GM12878 (cell line): ENCODE results near the gene FIZ1. TPM values are rescaled to one million over a fixed set of nuclear protein-coding genes. Genes with fewer than 3 reads are reported as not detected.

Source experiments
- ATAC-seq: fragments of 200-7000 bp; cut with Tn5 transposase; 3 replicates; pipeline ENCODE4 v1.9.1; 2020; ENCODE audit warnings: mild to moderate bottlenecking, moderate library complexity
- BruUV-seq: library from RNA; stranded (reverse); fragments of 400-500 nt; replicated peaks from 2 replicates; lab custom pipeline; 2021; lab: Mats Ljungman, UMichigan
- CTCF ChIA-PET: fragments of 300-600 bp; sonication (Branson Sonifier 250); formaldehyde crosslinking; extraction: SDS; loops from one replicate; lab custom pipeline; 2021; ENCODE audit warnings: inconsistent platforms; lab: Yijun Ruan, JAX
- POLR2A ChIA-PET: fragments of 350-600 bp; formaldehyde crosslinking; extraction: SDS; loops from one replicate; lab custom pipeline; 2021; ENCODE audit warnings: inconsistent platforms; lab: Charles Lee
- RAD21 ChIA-PET: fragments of 300-600 bp; sonication (Branson Sonifier 250); formaldehyde crosslinking; loops from one replicate; lab custom pipeline; 2023; ENCODE audit warnings: antibody characterized with exemption; ENCODE audit not compliant: unreplicated experiment; lab: Charles Lee
- SMC1A ChIA-PET: fragments of 300-600 bp; sonication (Branson Sonifier 250); formaldehyde crosslinking; loops from one replicate; lab custom pipeline; 2023; ENCODE audit not compliant: unreplicated experiment, uncharacterized antibody; lab: Charles Lee
- DNase-seq: peaks from one replicate; pipeline ENCODE4 v3.0.0-alpha.2; 2011; ENCODE audit warnings: low read depth, low spot score
- FAIRE-seq: peaks from 3 replicates; lab custom pipeline; 2011; peaks lifted over from hg19 to GRCh38; lab: Jason Lieb, UNC
- H2AFZ ChIP-seq: 2 replicates; pipeline ENCODE4 v1.6.0; 2011; ENCODE audit warnings: low read depth, low read length, control low read depth; ENCODE audit not compliant: control insufficient read depth
- H3K27ac ChIP-seq: 2 replicates; pipeline ENCODE4 v1.5.1; 2011; ENCODE audit warnings: control low read depth; ENCODE audit not compliant: control insufficient read depth, insufficient read depth
- H3K27me3 ChIP-seq, 2 experiments: replicated peaks in 1 of 2; 2 replicates each; pipeline versions ENCODE4 v1.6.0 to v1.6.1; 2011; ENCODE audit warnings: low read length in 1 of 2; ENCODE audit not compliant: control insufficient read depth in 2 of 2, insufficient read depth in 2 of 2
- H3K36me3 ChIP-seq, 2 experiments: 2 replicates each; pipeline ENCODE4 v1.5.1; 2011; ENCODE audit warnings: low read length in 1 of 2; ENCODE audit not compliant: control insufficient read depth in 2 of 2, insufficient read depth in 2 of 2
- H3K4me1 ChIP-seq: 2 replicates; pipeline ENCODE4 v1.6.1; 2011; ENCODE audit warnings: mild to moderate bottlenecking, low read length, moderate library complexity, mixed read lengths; ENCODE audit not compliant: control insufficient read depth, insufficient read depth
- H3K4me2 ChIP-seq: 2 replicates; pipeline ENCODE4 v1.6.0; 2011; ENCODE audit warnings: control low read depth; ENCODE audit not compliant: control insufficient read depth, insufficient read depth
- H3K4me3 ChIP-seq: fragments of 200-600 bp; sonication (generic); 2 replicates; pipeline ENCODE4 v1.5.1; 2016
- H3K79me2 ChIP-seq: 2 replicates; pipeline ENCODE4 v1.6.0; 2011; ENCODE audit warnings: low read length; ENCODE audit not compliant: control insufficient read depth, insufficient read depth
- H3K9ac ChIP-seq: 2 replicates; pipeline ENCODE4 v1.8.0; 2011; ENCODE audit warnings: low read length, control low read depth, mixed read lengths; ENCODE audit not compliant: control insufficient read depth, insufficient read depth
- H3K9me3 ChIP-seq: replicated peaks from 3 replicates; pipeline ENCODE4 v1.5.1; 2011; ENCODE audit warnings: mild to moderate bottlenecking, low read length; ENCODE audit not compliant: control insufficient read depth, insufficient read depth
- H4K20me1 ChIP-seq: 2 replicates; pipeline ENCODE4 v1.6.0; 2011; ENCODE audit not compliant: control insufficient read depth, insufficient read depth
- ATF7 ChIP-seq: fragments of 450-650 bp; IDR thresholded peaks from 2 replicates; pipeline ENCODE4 v1.6.1; 2016; ENCODE audit warnings: low read depth, mild to moderate bottlenecking
- CTCF ChIP-seq, 3 experiments: IDR thresholded peaks in 2 of 3; conservative IDR thresholded peaks in 1 of 3; 2 replicates each; pipeline ENCODE4 v1.5.1; 2011; ENCODE audit warnings: low read depth in 3 of 3, low read length in 3 of 3, mild to moderate bottlenecking in 3 of 3, control low read depth in 2 of 3, moderate library complexity in 2 of 3, inconsistent platforms in 1 of 3, mixed read lengths in 1 of 3; ENCODE audit not compliant: control insufficient read depth in 2 of 3, insufficient read depth in 1 of 3; ENCODE audit errors: extremely low read depth in 1 of 3
- EZH2 ChIP-seq: IDR thresholded peaks from 2 replicates; pipeline ENCODE4 v1.6.1; 2012; ENCODE audit warnings: low read depth, mild to moderate bottlenecking, control low read depth, inconsistent platforms, low read length, borderline replicate concordance; ENCODE audit not compliant: control insufficient read depth
- WGBS: methylation state at CpG from one replicate; pipeline ENCODE4 v1.1.6; 2016; ENCODE audit warnings: low lambda C conversion rate; ENCODE audit not compliant: insufficient replicate concordance, insufficient coverage; ENCODE audit errors: missing lambda C conversion rate; 5-methylcytosine and 5-hydroxymethylcytosine counted together
- in situ Hi-C: fragments of 300-500 bp; cut with MboI; formaldehyde crosslinking; loops from 9 replicates; pipeline ENCODE4 v1.14.3; 2018; ENCODE audit warnings: mixed read lengths
- intact Hi-C: fragments of 100-400 bp; cut with micrococcal nuclease; formaldehyde crosslinking; loops from one replicate; pipeline ENCODE4 v1.14.2; 2022; ENCODE audit not compliant: unreplicated experiment
- polyA plus RNA-seq, 11 experiments: library from polyadenylated mRNA; depleted of rRNA in 4 of 11; unstranded in 6 of 11; stranded (reverse) in 5 of 11; fragments of >200 nt; fragmentation: Nextera tagmentation in 4 of 11; fragmentation: Illumina TruSeq in 1 of 11; extraction: Ambion mirVana in 4 of 11; extraction: Trizol in 1 of 11; gene quantifications; 1 replicate in 1 of 11; 2 replicates in 10 of 11; pipeline versions ENCODE4 v1.2.1 to v1.2.3, GENCODE V29; 2011 to 2016; ENCODE audit warnings: inconsistent platforms in 2 of 11, missing spikeins in 2 of 11, low read depth in 1 of 11
- total RNA-seq, 4 experiments: library from RNA; depleted of rRNA in 3 of 4; stranded (reverse); fragments of >200 nt in 3 of 4; fragmentation: Illumina TruSeq in 1 of 4; extraction: Trizol in 1 of 4; gene quantifications; 2 replicates each; pipeline versions ENCODE4 v1.2.1 to v1.2.3, GENCODE V29; 2013 to 2021

FIZ1 gene
- total and polyA plus RNA-seq, 10 of the 15 experiments (the other 5 are each of a cell fraction or from before 2014, with no cell fraction given): 0.60 to 16.8 (median 4.2) TPM

GRCh38 chr19:55645512-55645881 is 46.2 kb upstream of the FIZ1 start:
- H3K27ac ChIP-seq: no peak overlapping the region
- no TSS peak for BruUV-seq
- DNase-seq: no peak
- H3K9ac ChIP-seq: peak overlapping the region; percentile 10; the same call in 1 of the 2 replicates
- TF ChIP-seq EZH2: no peak
- no peak for TF ChIP-seq ATF7
- no peak for TF ChIP-seq CTCF (IDR thresholded peaks at IDR 0.05 in 2 of 3, conservative IDR thresholded peaks at IDR 0.05 in 1 of 3; ENCODE audit: control insufficient read depth in 2 of 3, extremely low read depth in 1 of 3, insufficient read depth in 1 of 3, low read depth in 3 of 3, low read length in 3 of 3)
- no peak for FAIRE-seq
- H3K27me3 ChIP-seq: no peaks in the 10 kb centered on the region
- ChIA-PET RAD21 (interaction anchor here (0.7 kb wide), 1 partner anchor 39 kb away, joined by 3 read pairs; no protein-coding TSS in a partner anchor), POLR2A (interaction anchor here (0.6 to 3.3 kb wide), 4 partner anchors 9 to 1184 kb away, joined by 3 to 20 read pairs (median 7); partner anchors contain the start of gene U2AF2), CTCF (interaction anchor here (0.6 to 4.6 kb wide), 5 partner anchors 8 to 179 kb away, joined by 3 to 52 read pairs (median 3); partner anchors contain the start of gene U2AF2), SMC1A (interaction anchor here (0.7 kb wide), 1 partner anchor 13 kb away, joined by 3 read pairs; no protein-coding TSS in a partner anchor)
- peaks cover 25% of the 10 kb centered on the region for H3K4me1 ChIP-seq
- H3K4me2 ChIP-seq: peak overlapping the region; percentile 91
- peak overlapping the region; percentile 95; the same call in 1 of the 2 replicates for H3K4me3 ChIP-seq
- in situ Hi-C loops (no loop called here), intact Hi-C loops (no loop called here)
- H3K36me3 ChIP-seq: 0 out of 4 replicates have a peak, but pooled peaks cover 0 to 2% of the 10 kb centered on the region in 2 experiments
- H3K79me2 ChIP-seq: peaks cover 64% of the 10 kb centered on the region
- H2AFZ ChIP-seq: no peak overlapping the region
- WGBS: 31% methylated on average over 5 of the region's 5 CpGs
- no peaks in the 10 kb centered on the region for H4K20me1 ChIP-seq
- ATAC-seq: no peak
- no peaks in the 10 kb centered on the region for H3K9me3 ChIP-seq
